PC-3 (cell line): ENCODE measurements around the gene NPTX2.

Experiments used
- EZH2phosphoT487 ChIP-seq: fragments of 300-600 bp; sonication (generic); IDR thresholded peaks from 2 replicates; pipeline ENCODE4 v1.6.1; 2018; ENCODE audit warnings: mild to moderate bottlenecking, antibody characterized with exemption, low read length, borderline replicate concordance
- TF ChIP-seq, protein P1 (sequence below): fragments of 300-600 bp; sonication (generic); conservative IDR thresholded peaks from 2 replicates; pipeline ENCODE4 v1.5.1; 2017; ENCODE audit warnings: antibody characterized with exemption, low read depth, mild to moderate bottlenecking, low read length

DNA sequence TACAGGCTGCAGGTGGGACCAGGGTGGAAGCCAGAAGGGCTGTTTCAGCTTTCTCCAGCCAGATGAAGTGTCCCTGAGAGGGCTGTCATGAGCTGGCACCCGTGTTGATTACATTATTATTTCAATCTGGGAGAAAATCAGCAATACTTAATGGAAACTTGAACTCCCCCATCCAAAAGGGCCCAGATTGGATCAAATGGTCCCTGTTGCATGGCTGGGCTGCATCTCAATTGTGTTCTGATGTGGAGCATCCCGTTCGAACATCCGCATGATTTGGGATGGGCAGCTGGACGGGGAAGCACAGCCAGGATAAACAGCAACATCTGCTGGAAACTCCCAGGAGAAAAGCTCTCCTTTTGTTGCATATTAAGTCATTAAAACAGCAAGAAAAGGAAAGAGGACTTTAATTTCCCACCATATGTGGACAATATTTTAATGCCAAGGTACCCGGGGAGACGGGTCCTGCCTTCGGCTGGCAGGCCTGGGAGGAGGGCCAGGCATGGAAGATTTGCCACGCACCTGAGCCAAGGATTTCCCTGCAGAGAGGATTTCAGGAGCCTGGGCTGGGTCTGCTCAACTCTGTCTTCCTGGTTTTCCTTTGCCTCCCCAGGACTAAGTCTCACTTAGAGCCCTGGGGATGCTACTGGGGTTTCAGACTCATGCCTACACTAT is 52.4 kb downstream of the NPTX2 start:
- TF ChIP-seq, protein P1, sequence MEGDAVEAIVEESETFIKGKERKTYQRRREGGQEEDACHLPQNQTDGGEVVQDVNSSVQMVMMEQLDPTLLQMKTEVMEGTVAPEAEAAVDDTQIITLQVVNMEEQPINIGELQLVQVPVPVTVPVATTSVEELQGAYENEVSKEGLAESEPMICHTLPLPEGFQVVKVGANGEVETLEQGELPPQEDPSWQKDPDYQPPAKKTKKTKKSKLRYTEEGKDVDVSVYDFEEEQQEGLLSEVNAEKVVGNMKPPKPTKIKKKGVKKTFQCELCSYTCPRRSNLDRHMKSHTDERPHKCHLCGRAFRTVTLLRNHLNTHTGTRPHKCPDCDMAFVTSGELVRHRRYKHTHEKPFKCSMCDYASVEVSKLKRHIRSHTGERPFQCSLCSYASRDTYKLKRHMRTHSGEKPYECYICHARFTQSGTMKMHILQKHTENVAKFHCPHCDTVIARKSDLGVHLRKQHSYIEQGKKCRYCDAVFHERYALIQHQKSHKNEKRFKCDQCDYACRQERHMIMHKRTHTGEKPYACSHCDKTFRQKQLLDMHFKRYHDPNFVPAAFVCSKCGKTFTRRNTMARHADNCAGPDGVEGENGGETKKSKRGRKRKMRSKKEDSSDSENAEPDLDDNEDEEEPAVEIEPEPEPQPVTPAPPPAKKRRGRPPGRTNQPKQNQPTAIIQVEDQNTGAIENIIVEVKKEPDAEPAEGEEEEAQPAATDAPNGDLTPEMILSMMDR: no peak
- TF ChIP-seq EZH2phosphoT487: no peak
